Dermis microvascular lymphatic vessel endothelial cell (primary cell): ENCODE measurements around the gene ATP4B. TPM values are rescaled to one million over a fixed set of nuclear protein-coding genes. Genes with fewer than 3 reads are reported as not detected.

ENCODE experiments used
- DNase-seq, 2 donors: peaks; one replicate each; pipeline versions ENCODE4 v3.0.0 to v3.0.0-alpha.2; 2010; ENCODE audit warnings: low read depth in 2 of 2
- total RNA-seq: library from RNA; depleted of rRNA; stranded (reverse); fragments of >200 nt; gene quantifications from 2 replicates; pipeline ENCODE4 v1.2.1, GENCODE V29; 2014

ATP4B gene
- total RNA-seq, 1 donor from 2014 or later, result not detected

- no peak for DNase-seq
Observed at GRCh38 chr13:113642563-113642962, 15.4 kb downstream of the ATP4B start.

DNA sequence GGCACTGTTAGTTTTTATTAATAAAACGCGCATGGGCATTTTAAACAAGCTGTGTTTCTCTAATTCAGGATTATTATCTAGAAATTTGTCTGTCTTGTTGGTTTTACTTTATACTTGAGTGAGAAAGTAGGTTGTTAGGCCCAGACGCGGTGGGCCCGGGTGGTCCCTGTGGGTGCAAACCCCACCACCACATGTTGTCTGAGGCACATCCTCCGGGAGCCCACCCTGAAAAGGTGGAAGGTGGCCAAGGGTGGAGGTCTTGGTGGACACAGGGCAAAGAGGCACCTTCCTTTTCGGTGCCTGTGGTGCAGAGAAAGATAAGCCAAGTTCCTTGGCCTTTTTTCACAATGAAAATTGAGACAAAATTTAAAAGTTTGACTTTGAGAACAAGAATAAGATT lies 16.6 kb downstream of the ATP4B start:
- DNase-seq, result no peak

DNA sequence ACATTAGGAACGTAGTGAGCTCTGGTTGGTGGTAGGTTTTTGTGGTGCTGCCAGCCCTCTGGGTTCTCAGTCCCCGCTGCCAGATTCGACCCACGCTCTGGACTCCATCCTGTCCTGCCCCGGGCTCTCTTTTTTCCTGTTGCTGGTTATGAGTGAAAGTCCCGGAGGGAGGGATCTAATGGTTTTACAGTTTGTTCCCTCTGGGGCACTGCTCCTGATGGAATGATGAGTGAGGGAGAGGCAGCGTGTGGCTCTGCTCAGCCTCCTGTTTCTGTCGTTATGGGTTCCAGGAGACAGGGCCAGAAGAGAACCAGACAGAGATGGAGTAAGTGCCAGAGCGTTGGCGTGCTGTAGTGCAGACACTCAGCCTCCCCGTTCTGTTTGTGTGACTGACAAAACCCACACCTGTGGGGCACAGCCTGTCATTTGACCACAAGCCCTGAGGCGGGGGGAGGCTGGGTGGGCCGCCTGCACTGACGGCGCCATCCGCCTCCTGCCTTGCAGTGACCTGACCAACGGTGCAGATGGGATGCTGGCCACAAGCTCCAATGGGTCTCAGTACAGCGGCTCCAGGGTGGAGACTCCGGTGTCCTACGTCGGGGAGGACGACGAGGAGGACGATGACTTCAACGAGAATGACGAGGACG lies 18.3 kb downstream of the ATP4B start:
- no peak for DNase-seq

DNA sequence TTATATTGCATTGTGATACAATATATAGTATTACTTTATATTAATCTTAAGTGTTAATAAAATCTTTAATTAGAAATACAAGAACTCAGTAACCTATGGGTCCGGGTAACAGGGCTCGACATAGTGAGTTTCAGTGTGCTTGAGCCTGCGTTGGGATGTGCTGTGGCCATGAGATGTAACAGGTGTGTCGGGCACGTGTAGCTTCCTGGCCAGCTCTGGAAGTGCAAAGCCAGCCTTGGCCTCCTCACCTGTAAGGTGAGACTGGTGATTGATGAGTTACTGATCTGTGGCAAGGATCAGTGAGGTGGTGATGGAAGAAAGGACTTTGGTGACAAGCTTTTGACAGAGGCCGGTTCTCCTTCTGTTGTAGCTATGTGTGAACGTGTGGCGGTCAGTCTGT lies 19.2 kb downstream of the ATP4B start:
- DNase-seq, result no peak

DNA sequence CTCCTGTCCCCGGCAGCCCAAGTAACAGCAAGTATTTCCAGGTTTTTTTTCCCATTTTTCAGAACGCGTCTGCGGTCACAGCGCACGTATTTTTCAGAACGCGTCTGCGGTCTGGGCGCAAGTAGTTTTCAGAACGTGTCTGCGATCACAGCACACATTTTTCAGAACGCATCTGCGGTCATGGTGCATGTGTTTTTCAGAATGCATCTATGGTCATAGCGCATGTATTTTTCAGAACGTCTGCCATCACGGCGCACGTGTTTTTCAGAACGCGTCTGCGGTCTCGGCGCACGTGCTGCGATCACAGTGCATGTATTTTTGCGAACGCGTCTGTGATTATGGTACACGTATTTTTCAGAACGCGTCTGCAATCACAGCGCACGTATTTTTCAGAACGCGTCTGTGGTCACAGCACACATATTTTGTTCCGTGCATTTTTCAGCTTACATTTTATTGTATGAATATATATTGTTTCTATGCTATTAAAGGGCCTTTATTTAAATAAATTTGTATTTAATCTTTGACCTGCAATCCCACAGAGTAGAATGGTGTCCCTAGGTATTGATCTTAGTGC lies 19.7 kb downstream of the ATP4B start:
- DNase-seq, result no peak

DNA sequence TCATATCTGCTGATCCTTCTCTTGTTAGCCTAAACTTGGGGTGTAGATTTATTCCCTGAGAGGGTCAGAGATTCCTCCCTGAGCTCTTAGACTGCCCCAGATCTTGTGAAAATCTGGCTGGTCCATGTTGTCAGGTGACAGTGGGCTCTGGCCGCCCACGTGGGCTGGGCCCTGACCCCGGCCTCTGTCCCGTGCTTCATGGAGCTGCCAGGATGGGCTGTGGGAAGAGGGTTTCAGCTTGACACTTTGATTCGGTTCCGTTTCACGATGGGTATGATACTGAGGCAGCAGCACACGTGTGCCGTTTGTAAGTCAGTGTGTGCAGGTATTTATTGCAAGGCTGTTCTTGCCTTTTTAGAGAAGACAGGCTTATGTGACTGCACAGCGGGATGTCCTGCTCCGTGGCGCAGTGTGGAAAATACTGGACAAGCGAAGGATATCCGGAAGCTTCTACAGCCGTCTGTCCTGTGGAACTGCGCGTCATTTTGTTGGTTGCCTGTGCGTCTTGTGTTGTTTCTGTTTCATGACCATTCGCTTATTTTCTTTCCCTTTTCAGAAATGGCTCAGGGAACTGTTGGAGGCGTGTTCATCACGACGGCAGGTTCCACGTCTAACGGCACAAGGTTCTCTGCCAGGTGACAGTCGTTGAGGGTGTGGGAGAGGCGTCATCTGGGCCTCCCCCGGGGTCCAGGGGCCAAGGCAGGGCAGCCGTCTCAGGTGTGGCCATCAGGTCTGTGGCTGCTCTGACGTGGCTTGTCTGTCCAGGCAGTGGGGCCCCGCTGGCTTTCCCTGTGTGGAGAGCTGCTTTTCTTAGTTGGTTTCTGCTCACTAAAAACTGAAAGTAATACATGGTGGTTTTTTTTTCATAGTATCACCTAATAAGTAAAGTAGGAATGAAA lies 20.5 kb downstream of the ATP4B start:
- no peak for DNase-seq

- no peak for DNase-seq
Observed at GRCh38 chr13:113636266-113636963, 21.6 kb downstream of the ATP4B start.

GRCh38 chr13:113635709-113636108 lies 22.3 kb downstream of the ATP4B start:
- no peak for DNase-seq

DNA sequence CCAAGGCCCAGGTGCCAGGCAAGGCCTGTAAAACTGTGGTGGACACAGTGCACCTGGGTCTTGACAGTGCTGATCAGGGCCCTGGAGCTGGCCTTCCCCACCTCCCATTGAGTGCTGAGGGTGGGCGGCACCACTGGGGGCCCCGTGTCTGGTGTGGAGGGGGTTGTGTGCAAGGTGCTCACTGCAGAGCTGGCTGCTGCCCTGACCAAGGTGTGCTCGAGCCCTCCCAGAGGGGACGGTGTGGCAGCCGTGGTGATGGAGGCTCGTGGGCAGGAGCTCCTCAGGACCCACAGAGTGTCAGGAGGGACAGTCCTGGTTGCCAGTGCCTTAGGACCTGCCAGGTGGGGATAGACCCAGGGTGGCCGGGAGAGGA lies 23.0 kb downstream of the ATP4B start:
- DNase-seq, result no peak

- no peak for DNase-seq
Observed at GRCh38 chr13:113634279-113635047, 23.5 kb downstream of the ATP4B start.

- no peak for DNase-seq
Observed at GRCh38 chr13:113633485-113633873, 24.5 kb downstream of the ATP4B start.

DNA sequence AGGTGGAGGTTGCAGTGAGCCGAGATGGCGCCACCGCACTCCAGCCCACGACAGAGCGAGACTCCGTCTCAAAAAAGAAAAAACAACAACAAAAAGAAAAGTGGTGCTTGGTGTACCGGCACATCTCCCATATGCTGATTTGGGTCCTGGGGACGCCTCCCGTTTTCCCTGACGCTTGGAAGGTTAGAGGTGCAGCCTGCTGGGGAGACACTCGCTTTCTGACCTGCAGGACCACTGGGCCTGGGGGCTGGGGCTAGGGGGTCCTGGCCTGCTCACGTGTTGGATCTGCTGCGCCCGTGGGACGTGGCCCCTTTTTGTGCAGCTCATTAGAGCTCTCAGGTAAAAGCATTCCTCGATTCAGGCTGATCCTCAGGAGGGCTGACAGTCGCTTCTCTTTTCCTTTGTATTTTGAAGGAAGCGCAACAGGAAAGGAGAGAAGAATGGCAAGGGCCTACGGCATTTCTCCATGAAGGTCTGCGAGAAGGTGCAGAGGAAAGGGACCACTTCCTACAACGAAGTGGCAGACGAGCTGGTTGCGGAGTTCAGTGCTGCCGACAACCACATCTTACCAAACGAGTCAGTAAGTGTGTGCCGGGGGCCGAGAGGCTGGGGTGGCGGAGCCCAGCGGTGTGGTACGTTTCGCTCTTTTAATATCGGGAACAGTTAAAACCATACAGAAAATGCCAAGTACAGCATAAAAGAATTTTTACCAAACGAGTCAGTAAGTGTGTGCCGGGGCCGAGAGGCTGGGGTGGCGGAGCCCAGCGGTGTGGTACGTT lies 25.1 kb downstream of the ATP4B start:
- no peak for DNase-seq

GRCh38 chr13:113631341-113632095 lies 26.5 kb downstream of the ATP4B start:
- no peak for DNase-seq

GRCh38 chr13:113630804-113631203 lies 27.2 kb downstream of the ATP4B start:
- DNase-seq, result no peak

GRCh38 chr13:113630296-113630695 lies 27.7 kb downstream of the ATP4B start:
- DNase-seq, result no peak

- no peak for DNase-seq
Observed at GRCh38 chr13:113629866-113630265, 28.1 kb downstream of the ATP4B start.

DNA sequence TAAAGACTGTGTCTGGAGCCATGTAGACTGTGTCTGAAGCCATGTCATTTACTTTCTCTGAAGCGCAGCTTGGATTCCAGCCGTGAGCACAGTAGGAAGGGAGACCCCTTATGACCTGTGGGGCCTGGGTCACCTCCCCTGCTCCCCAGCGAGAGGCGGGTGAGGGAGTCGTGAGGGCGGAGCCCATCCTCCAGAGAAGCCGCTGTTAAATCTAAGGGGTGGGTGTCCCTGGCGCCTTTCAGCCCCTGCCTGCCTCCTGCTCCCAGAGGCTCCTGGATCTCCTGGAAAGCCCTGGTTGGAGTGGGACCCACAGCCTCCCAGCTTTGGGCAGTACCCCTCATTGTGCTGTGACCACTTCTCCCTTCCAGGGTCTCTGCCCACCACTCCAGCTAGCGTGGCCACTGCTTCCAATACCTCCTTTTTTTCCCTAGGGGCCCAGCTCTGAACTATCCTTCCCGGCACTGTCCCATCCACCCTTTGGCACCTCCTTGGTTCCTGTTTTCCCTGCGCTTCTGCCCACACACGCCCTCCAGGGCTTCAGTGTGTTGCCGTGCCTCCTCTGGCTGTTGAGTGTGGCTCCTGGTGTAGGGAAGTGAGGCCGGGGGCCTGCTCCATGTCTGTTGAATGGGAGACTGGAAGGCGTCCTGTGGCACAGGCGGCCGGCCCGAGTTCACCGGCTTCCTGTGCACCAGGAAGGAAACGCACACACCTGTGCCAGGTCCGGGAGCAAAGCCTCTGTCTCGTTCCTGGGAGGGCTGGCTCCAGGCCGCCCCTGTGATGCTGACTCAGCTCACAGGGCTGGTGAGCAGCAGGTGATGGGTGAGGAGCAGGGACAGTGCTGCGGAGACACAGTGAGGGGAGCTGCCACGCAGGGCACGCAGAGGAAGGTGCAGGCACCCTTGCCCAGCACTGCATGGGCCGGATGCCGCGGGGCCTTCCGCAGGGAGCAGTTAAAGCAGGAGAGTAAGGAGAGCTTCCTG lies 29.4 kb downstream of the ATP4B start:
- DNase-seq, result peak in 1 of 2 donors; percentile 24

DNA sequence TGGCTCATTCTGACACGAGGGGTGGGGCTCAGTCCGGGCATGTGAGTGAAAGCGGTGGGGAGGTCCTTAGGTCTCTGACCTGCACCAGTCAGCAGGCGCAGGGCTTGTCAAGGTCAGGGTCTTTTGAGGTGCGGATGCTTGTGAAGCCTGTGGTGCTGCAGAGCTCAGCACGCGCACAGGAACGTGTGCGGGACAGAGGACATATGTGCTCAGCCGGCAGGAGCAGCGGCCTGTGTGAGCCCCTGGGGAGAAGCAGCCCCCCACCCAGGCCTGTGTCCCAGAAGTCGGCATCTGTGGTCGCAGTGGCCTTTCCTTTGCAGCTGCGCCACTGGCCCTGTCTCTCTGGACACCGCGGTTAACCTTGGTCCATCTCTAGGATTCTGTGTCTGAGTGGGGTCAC lies 30.9 kb downstream of the ATP4B start:
- DNase-seq, result no peak
